Measurements from ENCODE around the gene THOC2.
"Not testable (repeated sequence)": the region's sequence is repeated elsewhere in the genome, so short reads cannot be mapped to it uniquely, and the experiment has no call there.

GRCh38 chrX:123656507-123656906 lies 76.3 kb downstream of the THOC2 start:
- not testable (repeated sequence) for TF ChIP-seq CTCF (IDR thresholded peaks at IDR 0.05); EZH2 (IDR thresholded peaks at IDR 0.05; ENCODE audit: borderline replicate concordance, insufficient read depth, low read depth, low read length, poor library complexity, severe bottlenecking)

Measured in B cell (primary cell).